ENCODE results near the gene CAPN10. TPM values are rescaled to one million over a fixed set of nuclear protein-coding genes. Genes with fewer than 3 reads are reported as not detected.

Gene CAPN10
- total RNA-seq, 1 donor from 2014 or later: 67.1 TPM

DNA sequence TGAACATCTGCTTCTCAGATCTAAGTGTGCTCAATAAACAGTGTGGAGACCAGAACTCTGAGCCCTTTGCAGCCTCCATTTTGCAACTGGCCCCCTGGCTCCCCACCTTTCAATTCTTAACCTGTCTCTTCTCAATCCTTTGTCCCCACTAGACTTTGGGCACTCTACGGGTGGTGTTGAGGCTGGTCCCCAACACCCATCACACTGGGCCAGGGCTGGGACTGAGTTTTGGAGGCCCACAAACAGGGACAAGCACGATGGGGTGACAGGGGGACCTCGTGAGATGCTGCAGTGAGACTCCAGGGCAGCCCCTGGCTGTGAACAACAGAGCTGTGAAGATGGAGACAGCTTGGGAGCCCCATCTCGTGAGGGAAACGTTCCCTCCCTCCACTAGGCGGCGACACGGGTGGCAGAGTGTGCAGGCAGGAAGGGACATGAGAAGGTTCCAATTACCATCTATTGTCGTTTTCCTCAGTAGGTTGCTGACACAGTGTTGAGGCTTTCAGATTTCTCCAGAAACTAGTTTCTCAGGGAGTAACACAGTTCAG, 29.9 kb upstream of the CAPN10 start:
- peaks cover 10% of the 10 kb centered on the region for H3K36me3 Mint-ChIP-seq (ENCODE audit: unreplicated experiment)
- peaks cover 10% of the 10 kb centered on the region for H3K9me3 Mint-ChIP-seq (ENCODE audit: unreplicated experiment)
- H3K27ac Mint-ChIP-seq (ENCODE audit: unreplicated experiment): no peak overlapping the region
- peaks cover 5% of the 10 kb centered on the region for H3K4me1 Mint-ChIP-seq (ENCODE audit: low read depth, unreplicated experiment)
- H3K4me3 Mint-ChIP-seq (ENCODE audit: unreplicated experiment): peak overlapping the region; percentile 7
- H3K27me3 Mint-ChIP-seq (ENCODE audit: unreplicated experiment): peaks cover 7% of the 10 kb centered on the region
- DNase-seq: peak; percentile 73
- TF ChIP-seq, protein P1, sequence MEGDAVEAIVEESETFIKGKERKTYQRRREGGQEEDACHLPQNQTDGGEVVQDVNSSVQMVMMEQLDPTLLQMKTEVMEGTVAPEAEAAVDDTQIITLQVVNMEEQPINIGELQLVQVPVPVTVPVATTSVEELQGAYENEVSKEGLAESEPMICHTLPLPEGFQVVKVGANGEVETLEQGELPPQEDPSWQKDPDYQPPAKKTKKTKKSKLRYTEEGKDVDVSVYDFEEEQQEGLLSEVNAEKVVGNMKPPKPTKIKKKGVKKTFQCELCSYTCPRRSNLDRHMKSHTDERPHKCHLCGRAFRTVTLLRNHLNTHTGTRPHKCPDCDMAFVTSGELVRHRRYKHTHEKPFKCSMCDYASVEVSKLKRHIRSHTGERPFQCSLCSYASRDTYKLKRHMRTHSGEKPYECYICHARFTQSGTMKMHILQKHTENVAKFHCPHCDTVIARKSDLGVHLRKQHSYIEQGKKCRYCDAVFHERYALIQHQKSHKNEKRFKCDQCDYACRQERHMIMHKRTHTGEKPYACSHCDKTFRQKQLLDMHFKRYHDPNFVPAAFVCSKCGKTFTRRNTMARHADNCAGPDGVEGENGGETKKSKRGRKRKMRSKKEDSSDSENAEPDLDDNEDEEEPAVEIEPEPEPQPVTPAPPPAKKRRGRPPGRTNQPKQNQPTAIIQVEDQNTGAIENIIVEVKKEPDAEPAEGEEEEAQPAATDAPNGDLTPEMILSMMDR (IDR thresholded peaks at IDR 0.05; ENCODE audit: partially characterized antibody, unreplicated experiment): peak; percentile 62

DNA sequence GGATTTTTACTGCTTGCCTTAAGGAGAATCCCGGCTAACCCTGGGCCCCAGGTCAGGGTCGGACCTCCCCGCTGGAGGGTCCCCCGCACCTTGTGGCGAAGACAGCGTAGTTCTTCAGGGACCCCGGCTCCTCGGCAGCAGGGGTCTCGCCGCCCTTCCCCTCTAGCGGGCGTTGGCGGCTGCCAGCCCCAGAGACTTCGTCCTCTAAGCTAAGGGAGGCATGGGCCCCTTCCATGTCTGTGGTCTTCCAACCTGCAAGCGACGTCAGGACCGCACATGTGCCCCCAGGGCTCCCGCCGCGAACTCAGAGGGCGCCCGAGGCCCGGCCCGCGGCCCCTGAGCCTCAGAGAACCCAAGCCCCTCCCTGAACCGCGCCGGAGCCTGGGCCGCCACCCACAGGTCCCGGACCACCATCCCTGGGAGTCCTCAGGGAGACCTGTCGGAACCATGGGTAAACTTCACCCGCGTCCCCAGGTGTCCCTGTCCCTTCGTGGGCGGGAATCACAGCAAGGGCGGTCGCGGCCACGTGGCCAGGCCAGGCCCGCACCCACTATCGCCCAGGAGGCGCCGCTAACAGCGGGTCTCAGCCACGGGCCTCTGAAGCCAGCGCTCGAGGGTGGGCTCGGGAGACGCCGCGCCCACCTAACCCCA, 29.3 kb upstream of the CAPN10 start:
- H3K36me3 Mint-ChIP-seq (ENCODE audit: unreplicated experiment): peaks cover 4% of the 10 kb centered on the region
- peaks cover 7% of the 10 kb centered on the region for H3K4me1 Mint-ChIP-seq (ENCODE audit: low read depth, unreplicated experiment)
- TF ChIP-seq, protein P1 (IDR thresholded peaks at IDR 0.05; ENCODE audit: partially characterized antibody, unreplicated experiment): no peak
- no peak for DNase-seq
- no peak overlapping the region for H3K27ac Mint-ChIP-seq (ENCODE audit: unreplicated experiment)
- H3K4me3 Mint-ChIP-seq (ENCODE audit: unreplicated experiment): no peak overlapping the region
- peaks cover 10% of the 10 kb centered on the region for H3K9me3 Mint-ChIP-seq (ENCODE audit: unreplicated experiment)
- H3K27me3 Mint-ChIP-seq (ENCODE audit: unreplicated experiment): peaks cover 7% of the 10 kb centered on the region

DNA sequence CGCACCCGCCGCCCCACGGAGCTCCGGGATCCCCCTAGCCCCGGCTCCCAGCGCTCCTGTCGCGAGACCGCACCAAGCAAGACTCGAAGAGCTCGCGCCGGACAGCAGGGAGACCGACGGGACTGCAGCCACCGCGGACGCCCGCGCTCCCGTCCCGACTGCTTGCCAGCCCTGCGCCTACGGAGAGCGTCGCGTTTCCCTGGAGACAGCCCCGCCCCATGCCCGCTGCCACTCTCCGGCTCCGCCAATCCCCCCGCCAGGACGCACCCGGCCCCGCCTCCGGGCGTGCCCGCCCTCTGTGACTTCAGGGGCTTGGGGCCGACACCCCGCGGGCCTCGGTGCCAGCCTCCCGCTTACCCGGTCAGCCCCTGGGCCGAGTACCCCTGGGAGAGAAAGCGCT, 28.7 kb upstream of the CAPN10 start, which contains the start of gene ANKMY1:
TSS of gene ANKMY1 (minus strand) at position 181 of the 400 bp plus-strand sequence. CDS start 653 bp downstream, outside the sequence.
- Mint-ChIP-seq H3K36me3 (ENCODE audit: unreplicated experiment) (peaks cover 4% of the 10 kb centered on the region), H3K27me3 (ENCODE audit: unreplicated experiment) (peaks cover 7% of the 10 kb centered on the region), H3K9me3 (ENCODE audit: unreplicated experiment) (peaks cover 10% of the 10 kb centered on the region), H3K4me1 (ENCODE audit: low read depth, unreplicated experiment) (peaks cover 7% of the 10 kb centered on the region), H3K4me3 (ENCODE audit: unreplicated experiment) (peak within 1 kb of the TSS; percentile 76), H3K27ac (ENCODE audit: unreplicated experiment) (no peak within 1 kb of the TSS)
- TF ChIP-seq, protein P1 (IDR thresholded peaks at IDR 0.05; ENCODE audit: partially characterized antibody, unreplicated experiment): no peak
- peak; percentile 83 for DNase-seq

DNA sequence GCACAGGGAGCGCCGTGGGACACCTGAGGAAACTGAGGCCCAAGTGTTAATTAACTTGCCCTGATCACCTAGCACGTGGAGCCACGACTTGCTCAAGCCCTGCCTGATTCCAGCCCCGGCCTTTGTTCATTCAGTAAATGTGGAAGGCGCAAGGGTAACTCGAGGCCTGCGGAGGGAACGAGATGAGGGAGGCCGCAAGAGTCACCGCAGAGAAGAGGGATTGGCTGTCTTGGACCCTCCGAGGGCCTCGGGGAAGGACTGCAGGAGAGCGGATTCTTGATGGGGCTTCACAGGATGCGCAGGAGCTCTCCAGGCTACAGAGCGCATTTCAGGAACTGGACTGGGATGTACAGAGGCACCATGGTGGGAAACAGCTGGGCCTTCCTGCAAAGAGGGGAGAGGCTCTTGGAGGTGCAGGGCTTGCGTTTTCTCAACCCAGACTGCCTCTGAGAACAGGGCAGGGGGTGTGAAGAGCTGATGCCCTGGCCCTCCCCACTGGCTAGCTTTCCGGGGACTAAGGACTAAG, 28.2 kb upstream of the CAPN10 start:
- Mint-ChIP-seq H3K27me3 (ENCODE audit: unreplicated experiment) (peaks cover 7% of the 10 kb centered on the region), H3K4me3 (ENCODE audit: unreplicated experiment) (peak overlapping the region; percentile 76), H3K9me3 (ENCODE audit: unreplicated experiment) (peaks cover 10% of the 10 kb centered on the region), H3K4me1 (ENCODE audit: low read depth, unreplicated experiment) (peaks cover 7% of the 10 kb centered on the region), H3K36me3 (ENCODE audit: unreplicated experiment) (peaks cover 4% of the 10 kb centered on the region), H3K27ac (ENCODE audit: unreplicated experiment) (no peak overlapping the region)
- DNase-seq: no peak
- TF ChIP-seq, protein P1 (IDR thresholded peaks at IDR 0.05; ENCODE audit: partially characterized antibody, unreplicated experiment): no peak

DNA sequence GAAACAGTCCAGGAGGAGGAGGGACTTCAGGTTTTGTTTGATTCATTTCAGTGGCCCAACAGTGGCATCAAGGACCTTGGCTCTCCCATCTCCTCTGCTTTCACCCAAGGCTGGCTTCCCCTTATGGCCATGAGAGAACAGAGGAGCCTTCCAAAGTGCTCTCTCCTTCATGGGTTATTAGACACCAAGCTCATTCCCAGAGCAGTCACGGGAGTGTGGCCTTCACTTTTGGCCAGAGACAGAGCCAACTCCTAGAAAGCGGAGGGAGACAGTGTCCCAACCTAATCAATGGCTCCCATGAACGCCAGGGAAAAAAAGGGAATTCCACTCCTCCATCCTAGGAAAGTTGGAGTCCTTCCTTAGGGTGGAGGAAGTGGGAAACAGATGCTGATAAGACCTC, 27.2 kb upstream of the CAPN10 start:
- TF ChIP-seq, protein P1 (IDR thresholded peaks at IDR 0.05; ENCODE audit: partially characterized antibody, unreplicated experiment): no peak
- no peak for DNase-seq
- H3K9me3 Mint-ChIP-seq (ENCODE audit: unreplicated experiment): peaks cover 13% of the 10 kb centered on the region

More for the DNA sequence above, 27.2 kb upstream of the CAPN10 start:
- H3K4me3 Mint-ChIP-seq (ENCODE audit: unreplicated experiment): no peak overlapping the region
- H3K4me1 Mint-ChIP-seq (ENCODE audit: low read depth, unreplicated experiment): peaks cover 7% of the 10 kb centered on the region
- H3K27me3 Mint-ChIP-seq (ENCODE audit: unreplicated experiment): peaks cover 7% of the 10 kb centered on the region
- no peak overlapping the region for H3K27ac Mint-ChIP-seq (ENCODE audit: unreplicated experiment)
- H3K36me3 Mint-ChIP-seq (ENCODE audit: unreplicated experiment): peaks cover 9% of the 10 kb centered on the region

Measured in glutamatergic neuron (in vitro differentiated cells).